HG02623 (cell line): ENCODE data around the gene ELFN1.

Experiments
- ATAC-seq: cut with Tn5 transposase; IDR thresholded peaks from one replicate; pipeline ENCODE4 v1.9.1; 2021; ENCODE audit warnings: moderate library complexity; ENCODE audit not compliant: unreplicated experiment

The ELFN1 gene

DNA sequence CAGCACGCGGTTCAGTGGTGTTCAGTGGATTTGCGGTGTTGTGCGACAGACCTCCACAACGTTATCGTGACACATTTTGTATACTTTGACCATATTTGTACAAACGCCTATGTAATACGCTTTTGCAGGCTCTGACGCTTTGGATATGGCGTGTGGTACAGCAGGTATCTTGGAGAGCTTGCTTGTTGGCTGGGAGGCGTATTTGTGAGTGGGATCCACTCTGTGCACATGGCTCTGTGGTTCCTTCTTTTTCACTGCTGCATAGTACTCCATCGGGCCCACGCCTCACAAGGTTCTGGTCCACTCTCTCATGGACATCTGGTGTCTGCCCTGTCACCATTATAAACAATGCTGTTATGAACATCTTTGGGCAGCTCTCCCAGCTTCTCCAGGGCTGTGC, 53.2 kb downstream of the ELFN1 start:
- no peak for ATAC-seq

- ATAC-seq: no peak
Observed at GRCh38 chr7:1724118-1724910, 54.2 kb downstream of the ELFN1 start.

- ATAC-seq: no peak
Observed at GRCh38 chr7:1725199-1725690, 55.2 kb downstream of the ELFN1 start.

- ATAC-seq: no peak
Observed at GRCh38 chr7:1725766-1726630, 55.9 kb downstream of the ELFN1 start.

GRCh38 chr7:1727079-1727478, 57.0 kb downstream of the ELFN1 start:
- no peak for ATAC-seq

GRCh38 chr7:1727812-1728570, 57.9 kb downstream of the ELFN1 start:
- no peak for ATAC-seq

- no peak for ATAC-seq
Observed at GRCh38 chr7:1729183-1729582, 59.1 kb downstream of the ELFN1 start.

DNA sequence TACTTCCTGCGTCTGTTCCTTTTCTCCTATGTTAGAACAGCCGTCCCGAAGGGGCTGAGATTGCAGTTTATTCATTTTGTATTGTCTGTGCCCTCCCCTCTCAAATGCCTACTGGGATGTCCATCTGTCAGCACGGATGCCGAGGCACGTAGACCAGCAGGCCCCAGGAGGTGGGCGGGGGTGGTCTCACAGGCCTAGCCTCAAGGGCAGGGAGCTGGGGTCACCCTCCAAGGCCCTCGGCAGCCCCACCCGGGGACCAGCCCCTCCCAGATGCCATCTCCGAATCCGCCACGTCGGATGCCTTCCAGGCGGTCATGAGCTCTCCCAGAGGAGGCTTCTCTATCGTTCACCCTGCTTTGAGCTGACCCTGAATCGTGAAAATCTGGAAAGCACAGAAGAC, 59.7 kb downstream of the ELFN1 start:
- ATAC-seq: no peak

DNA sequence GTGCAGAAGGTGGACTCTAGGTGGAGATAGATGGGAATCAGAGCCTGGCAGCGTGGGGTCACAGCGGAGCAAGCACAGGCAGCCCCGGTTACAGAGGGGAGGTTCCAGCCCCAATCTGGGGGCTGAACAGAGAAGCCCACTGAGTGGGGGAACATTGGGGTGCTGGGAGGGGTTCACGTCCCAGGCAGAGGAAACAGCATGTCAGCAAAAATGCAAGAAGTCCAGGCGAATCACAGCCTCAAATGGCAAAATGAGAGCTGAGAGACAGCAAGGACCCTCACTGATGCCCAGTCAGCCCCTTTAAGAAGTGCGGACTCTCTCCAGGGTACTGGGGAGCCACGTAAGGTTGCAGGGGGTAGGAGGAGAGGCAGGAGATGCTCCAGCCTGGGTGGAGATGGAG, 62.0 kb downstream of the ELFN1 start:
- no peak for ATAC-seq

DNA sequence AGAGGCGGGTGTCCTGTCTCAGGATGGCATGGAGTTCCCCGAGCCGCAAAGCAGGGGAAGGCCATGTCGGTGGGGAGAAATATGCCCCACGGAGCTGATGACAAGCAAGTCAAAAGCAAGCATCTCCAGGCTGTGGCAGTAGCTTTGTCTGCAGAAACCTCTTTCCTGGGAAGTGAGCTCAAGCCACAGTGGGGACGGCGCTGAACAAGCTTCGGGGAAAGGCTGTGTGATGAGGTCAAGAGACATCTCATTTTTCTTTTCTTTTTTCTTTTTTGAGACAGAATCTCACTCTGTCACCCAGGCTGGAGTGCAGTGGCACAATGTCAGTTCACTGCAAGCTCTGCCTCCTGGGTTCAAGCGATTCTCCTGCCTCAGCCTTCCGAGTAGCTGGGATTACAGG, 62.6 kb downstream of the ELFN1 start:
- ATAC-seq: no peak

DNA sequence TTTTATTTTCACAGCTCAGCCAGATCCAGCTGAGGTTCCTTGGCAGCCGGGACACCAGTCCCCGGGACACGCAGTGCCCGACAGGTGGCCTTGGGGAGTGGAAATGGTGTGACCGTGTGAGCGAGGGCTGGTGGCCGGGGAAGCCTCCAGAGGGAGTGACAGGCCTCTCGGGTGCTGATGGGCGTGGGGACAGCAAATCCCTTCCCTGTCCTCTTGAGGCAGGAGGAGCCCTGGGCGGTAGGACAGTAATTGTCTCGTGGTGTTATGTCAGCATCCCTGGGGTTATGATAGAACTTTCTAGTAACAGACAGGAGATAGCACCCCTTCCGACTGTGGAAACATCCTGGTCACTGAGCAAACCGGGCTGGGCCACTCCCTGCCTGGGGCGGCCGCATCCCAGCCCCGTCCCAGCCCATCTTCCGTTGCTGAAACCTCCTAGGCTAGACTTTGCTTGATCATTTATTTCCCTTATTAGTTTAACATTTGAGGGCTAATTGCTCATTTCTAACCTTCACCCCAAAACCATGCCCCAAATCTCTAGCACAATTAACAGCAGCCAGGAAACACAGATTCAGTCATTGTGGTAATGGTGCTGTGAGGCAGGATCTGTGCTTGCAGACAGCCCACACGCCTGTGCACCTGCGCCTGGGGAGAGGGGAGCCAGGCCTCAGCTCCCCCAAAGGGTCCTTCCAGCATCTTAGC, 63.3 kb downstream of the ELFN1 start:
- no peak for ATAC-seq

GRCh38 chr7:1733908-1734730, 64.0 kb downstream of the ELFN1 start:
- ATAC-seq: no peak

GRCh38 chr7:1735262-1735661, 65.2 kb downstream of the ELFN1 start:
- ATAC-seq: no peak

- ATAC-seq: no peak
Observed at GRCh38 chr7:1735806-1736483, 65.9 kb downstream of the ELFN1 start.

- ATAC-seq: no peak
Observed at GRCh38 chr7:1736484-1736817, 66.4 kb downstream of the ELFN1 start.

DNA sequence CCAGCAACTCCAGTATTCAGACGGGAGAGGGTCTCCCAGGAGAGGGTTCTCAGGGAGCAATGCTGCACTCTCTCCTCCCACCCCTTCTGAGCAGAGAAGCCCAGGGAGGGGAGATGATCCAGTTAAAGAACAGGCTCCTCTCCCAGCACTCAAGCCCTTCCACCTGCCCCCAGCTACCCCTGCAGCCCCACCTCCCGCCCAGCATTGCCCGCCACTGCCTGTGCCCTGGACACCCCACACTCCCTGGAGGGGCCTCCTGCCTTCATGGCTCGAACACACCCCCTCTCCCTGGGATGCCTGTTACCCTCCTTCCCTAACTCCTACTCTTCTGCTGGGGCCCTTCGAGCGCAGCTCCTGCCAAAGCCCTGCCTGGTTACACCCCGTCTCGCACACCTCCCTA, 66.8 kb downstream of the ELFN1 start:
- ATAC-seq: no peak

DNA sequence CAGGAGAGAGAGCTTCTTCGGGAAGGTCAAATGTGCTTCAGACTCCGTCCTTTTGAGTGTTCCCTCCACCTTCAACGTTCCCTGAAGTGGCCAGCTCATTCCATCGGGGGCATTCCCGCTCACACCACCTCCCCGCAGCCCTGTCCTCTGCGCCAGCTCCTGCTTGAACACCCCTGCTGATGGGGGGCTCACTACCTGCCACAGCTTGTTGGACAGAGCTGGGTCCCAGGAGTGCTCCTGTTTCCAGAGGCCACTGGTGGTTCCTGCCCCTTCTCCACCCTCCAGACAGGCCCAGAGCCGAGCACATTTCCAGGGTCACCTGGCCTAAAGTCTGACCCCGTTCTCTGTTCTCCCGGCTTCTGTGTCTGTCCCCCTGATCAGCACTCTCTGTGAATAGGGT, 67.4 kb downstream of the ELFN1 start:
- no peak for ATAC-seq

DNA sequence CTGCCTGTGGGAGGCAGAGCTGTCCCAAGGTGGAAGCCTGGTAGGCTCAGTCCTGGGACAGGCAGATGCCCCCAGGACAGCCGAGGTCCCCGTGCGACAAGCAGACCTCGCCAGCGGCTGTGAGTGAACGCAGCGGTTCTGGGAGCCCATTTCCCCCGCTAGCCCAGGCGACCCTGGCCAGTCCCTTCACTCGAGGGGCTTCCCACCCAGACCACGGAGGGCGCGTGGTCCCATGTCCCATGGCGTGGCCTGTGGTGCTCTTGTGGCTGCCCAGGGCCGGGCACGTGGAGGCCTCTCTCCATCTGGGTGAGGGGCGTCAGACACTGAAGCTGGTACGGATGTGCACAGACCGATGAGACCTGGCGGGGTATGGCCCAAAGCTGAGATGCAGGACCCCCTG, 67.9 kb downstream of the ELFN1 start:
- no peak for ATAC-seq

DNA sequence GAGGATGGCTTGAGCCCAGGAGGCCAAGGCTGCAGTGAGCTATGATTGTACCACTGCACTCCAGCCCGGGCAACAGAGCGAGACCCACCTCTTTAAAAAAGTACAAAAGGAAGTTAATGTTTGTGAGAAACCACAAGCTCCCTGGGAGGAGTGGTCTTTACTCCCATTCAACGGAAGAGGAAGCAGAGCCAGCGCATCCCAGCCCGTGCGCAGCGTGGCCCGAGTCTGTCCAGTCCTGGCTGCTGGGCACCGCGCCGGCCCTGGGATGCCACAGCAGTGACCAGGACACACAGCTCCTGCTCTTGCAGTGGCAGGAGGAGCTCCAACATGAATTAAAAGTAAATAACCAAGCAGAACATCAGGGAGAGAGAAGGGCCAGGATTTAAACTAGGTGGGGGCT, 68.4 kb downstream of the ELFN1 start:
- ATAC-seq: no peak
